ENCODE data around the gene RIMBP3C. TPM values are rescaled to one million over a fixed set of nuclear protein-coding genes. Genes with fewer than 3 reads are reported as not detected.
"Not testable (repeated sequence)": the region's sequence is repeated elsewhere in the genome, so short reads cannot be mapped to it uniquely, and the experiment has no call there.

The RIMBP3C gene
- total and polyA plus RNA-seq, 2 donors (not counting 1 experiment from before 2014, with no cell fraction given), result 0.22 to 0.89 TPM

DNA sequence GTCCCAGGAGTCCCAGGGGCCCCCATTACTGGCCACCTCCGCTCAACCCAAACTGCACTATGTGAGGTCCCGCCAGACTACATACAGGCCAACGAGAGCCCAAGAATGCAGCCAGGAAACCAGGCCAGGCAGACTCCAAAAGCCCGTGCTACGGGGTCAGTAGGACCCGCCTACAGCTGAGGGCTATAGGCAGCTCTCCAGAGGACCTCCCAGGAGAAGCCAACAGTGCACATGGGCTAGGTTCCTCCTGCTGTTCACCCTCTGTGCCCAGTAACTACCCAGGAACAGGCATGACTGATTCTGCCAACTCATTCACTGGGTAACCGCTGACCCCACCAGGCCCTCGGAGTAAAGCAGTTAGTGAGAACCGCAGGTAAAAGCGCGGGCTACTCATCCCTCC is 39.2 kb downstream of the RIMBP3C start:
- CTCF ChIA-PET; H3K9me3 ChIP-seq (ENCODE audit: control extremely low read depth in 1 of 3, control insufficient read depth in 2 of 3, insufficient read depth in 1 of 3, low read length in 2 of 3); H3K9ac ChIP-seq (ENCODE audit: low read length); intact Hi-C loops (cut with micrococcal nuclease); H3K4me1 ChIP-seq (ENCODE audit: control insufficient read depth in 2 of 2, insufficient read depth in 2 of 2, low read length in 2 of 2); H3K79me2 ChIP-seq (ENCODE audit: control insufficient read depth, insufficient read depth, low read length); H3K27me3 ChIP-seq (replicated peaks in 1 of 4; ENCODE audit: control extremely low read depth in 1 of 4, control insufficient read depth in 3 of 4, insufficient read depth in 4 of 4, low read length in 3 of 4); H2AFZ ChIP-seq (ENCODE audit: insufficient read depth, low read depth, low read length, poor library complexity, severe bottlenecking); H3K4me3 ChIP-seq (ENCODE audit: control extremely low read depth in 1 of 5, extremely low read depth in 1 of 5, insufficient read depth in 1 of 5, low read depth in 2 of 5, low read length in 4 of 5); H3K4me1 Mint-ChIP-seq; H3K36me3 ChIP-seq (replicated peaks in 1 of 2; ENCODE audit: control extremely low read depth in 1 of 2, control insufficient read depth in 1 of 2, extremely low read depth in 1 of 2, insufficient read depth in 2 of 2, low read length in 1 of 2); H3K4me3 Mint-ChIP-seq; H3K27me3 Mint-ChIP-seq; H3K27ac ChIP-seq (ENCODE audit: low read length in 2 of 2); DNase-seq; POLR2A ChIA-PET; H4K20me1 ChIP-seq (ENCODE audit: control insufficient read depth, insufficient read depth, low read length, poor library complexity, severe bottlenecking); H3K27ac Mint-ChIP-seq; ATAC-seq (ENCODE audit: low read depth); H3K9me3 Mint-ChIP-seq (ENCODE audit: insufficient read depth); H3K4me2 ChIP-seq (replicated peaks; ENCODE audit: low read depth, low read length, poor library complexity, severe bottlenecking): not testable (repeated sequence)
- WGBS (ENCODE audit: insufficient coverage), result no CpG with 5 or more reads among the region's 11 CpGs

DNA sequence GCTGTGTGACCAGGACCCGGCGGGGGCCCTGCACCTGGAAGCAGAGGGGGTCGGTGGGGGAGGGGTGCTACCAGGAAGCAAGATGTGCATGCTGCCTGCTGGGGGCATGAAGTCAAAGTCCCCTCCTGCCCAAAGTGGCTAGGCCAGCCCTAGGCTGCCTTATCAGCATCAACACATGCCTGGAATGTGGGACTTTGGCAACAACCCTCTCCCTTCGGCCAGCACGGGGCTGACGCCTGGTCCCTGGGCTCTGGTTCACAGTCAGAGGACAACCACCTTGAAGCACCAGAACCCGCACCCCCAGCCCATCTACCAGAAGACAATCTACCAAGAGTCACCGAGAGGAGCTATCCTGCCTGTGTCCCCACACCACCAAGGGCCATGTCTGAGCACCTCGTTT is 40.9 kb downstream of the RIMBP3C start:
- H3K36me3 ChIP-seq (replicated peaks in 1 of 2; ENCODE audit: control extremely low read depth in 1 of 2, control insufficient read depth in 1 of 2, extremely low read depth in 1 of 2, insufficient read depth in 2 of 2, low read length in 1 of 2); H3K27ac Mint-ChIP-seq; ATAC-seq (ENCODE audit: low read depth); H3K79me2 ChIP-seq (ENCODE audit: control insufficient read depth, insufficient read depth, low read length); H3K4me3 ChIP-seq (ENCODE audit: control extremely low read depth in 1 of 5, extremely low read depth in 1 of 5, insufficient read depth in 1 of 5, low read depth in 2 of 5, low read length in 4 of 5); H3K27me3 Mint-ChIP-seq; POLR2A ChIA-PET; H4K20me1 ChIP-seq (ENCODE audit: control insufficient read depth, insufficient read depth, low read length, poor library complexity, severe bottlenecking); H3K4me3 Mint-ChIP-seq; H3K9ac ChIP-seq (ENCODE audit: low read length); intact Hi-C loops (cut with micrococcal nuclease); CTCF ChIA-PET; H3K27ac ChIP-seq (ENCODE audit: low read length in 2 of 2); H2AFZ ChIP-seq (ENCODE audit: insufficient read depth, low read depth, low read length, poor library complexity, severe bottlenecking); H3K4me1 Mint-ChIP-seq; H3K9me3 ChIP-seq (ENCODE audit: control extremely low read depth in 1 of 3, control insufficient read depth in 2 of 3, insufficient read depth in 1 of 3, low read length in 2 of 3); H3K27me3 ChIP-seq (replicated peaks in 1 of 4; ENCODE audit: control extremely low read depth in 1 of 4, control insufficient read depth in 3 of 4, insufficient read depth in 4 of 4, low read length in 3 of 4); H3K9me3 Mint-ChIP-seq (ENCODE audit: insufficient read depth); H3K4me2 ChIP-seq (replicated peaks; ENCODE audit: low read depth, low read length, poor library complexity, severe bottlenecking); H3K4me1 ChIP-seq (ENCODE audit: control insufficient read depth in 2 of 2, insufficient read depth in 2 of 2, low read length in 2 of 2); DNase-seq: not testable (repeated sequence)
- WGBS (ENCODE audit: insufficient coverage), result no CpG with 5 or more reads among the region's 9 CpGs

DNA sequence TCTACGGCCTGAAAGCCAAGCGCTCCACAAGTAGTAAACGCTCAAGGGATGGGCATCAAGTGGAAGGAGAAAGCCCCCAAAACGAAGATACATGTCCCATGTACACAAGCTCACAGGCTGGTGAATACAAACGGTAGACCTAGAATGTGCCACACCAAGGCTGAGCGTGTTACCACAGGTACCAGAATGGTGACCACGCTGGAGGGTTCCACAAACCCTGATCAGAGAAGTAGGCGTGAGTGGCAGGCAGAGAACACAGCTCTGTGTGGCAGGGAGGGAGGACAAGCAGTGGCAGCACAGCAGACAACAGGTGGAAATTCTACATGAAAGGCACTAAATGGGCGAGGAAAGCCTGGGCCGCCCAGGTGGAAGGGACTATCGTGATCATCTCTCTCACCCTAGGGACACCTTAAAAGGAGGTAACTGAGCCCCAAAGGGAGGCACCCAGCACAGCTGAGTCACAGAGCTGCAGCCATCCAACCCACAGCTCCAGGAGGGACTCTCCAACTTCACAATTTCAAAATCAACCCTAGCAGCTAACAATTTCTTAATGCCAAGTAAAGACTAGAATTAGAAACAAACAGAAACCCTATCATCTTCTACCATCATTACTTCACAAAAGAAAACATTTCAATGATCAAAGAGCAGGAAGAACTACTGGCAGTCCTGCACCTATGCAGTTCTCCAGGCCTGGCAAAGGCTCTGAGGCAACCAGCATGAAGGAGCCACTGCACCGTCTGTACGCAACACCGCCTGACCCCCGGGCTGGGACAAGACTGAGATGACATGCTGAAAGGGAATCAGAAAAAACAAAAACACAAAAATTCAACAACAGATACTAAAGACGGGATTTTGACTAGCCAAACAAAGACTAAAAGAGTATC is 51.4 kb downstream of the RIMBP3C start:
- H4K20me1 ChIP-seq (ENCODE audit: control insufficient read depth, insufficient read depth, low read length, poor library complexity, severe bottlenecking); H3K4me2 ChIP-seq (replicated peaks; ENCODE audit: low read depth, low read length, poor library complexity, severe bottlenecking); H3K27me3 ChIP-seq (replicated peaks in 1 of 4; ENCODE audit: control extremely low read depth in 1 of 4, control insufficient read depth in 3 of 4, insufficient read depth in 4 of 4, low read length in 3 of 4); H3K27ac ChIP-seq (ENCODE audit: low read length in 2 of 2); H3K9me3 ChIP-seq (ENCODE audit: control extremely low read depth in 1 of 3, control insufficient read depth in 2 of 3, insufficient read depth in 1 of 3, low read length in 2 of 3); H3K9ac ChIP-seq (ENCODE audit: low read length); H2AFZ ChIP-seq (ENCODE audit: insufficient read depth, low read depth, low read length, poor library complexity, severe bottlenecking); DNase-seq; H3K79me2 ChIP-seq (ENCODE audit: control insufficient read depth, insufficient read depth, low read length); H3K27me3 Mint-ChIP-seq; CTCF ChIA-PET; ATAC-seq (ENCODE audit: low read depth); POLR2A ChIA-PET; H3K4me3 ChIP-seq (ENCODE audit: control extremely low read depth in 1 of 5, extremely low read depth in 1 of 5, insufficient read depth in 1 of 5, low read depth in 2 of 5, low read length in 4 of 5); H3K4me3 Mint-ChIP-seq; H3K4me1 Mint-ChIP-seq; H3K27ac Mint-ChIP-seq; H3K4me1 ChIP-seq (ENCODE audit: control insufficient read depth in 2 of 2, insufficient read depth in 2 of 2, low read length in 2 of 2); intact Hi-C loops (cut with micrococcal nuclease); H3K36me3 ChIP-seq (replicated peaks in 1 of 2; ENCODE audit: control extremely low read depth in 1 of 2, control insufficient read depth in 1 of 2, extremely low read depth in 1 of 2, insufficient read depth in 2 of 2, low read length in 1 of 2); H3K9me3 Mint-ChIP-seq (ENCODE audit: insufficient read depth): not testable (repeated sequence)
- WGBS (ENCODE audit: insufficient coverage), result no CpG with 5 or more reads among the region's 16 CpGs

DNA sequence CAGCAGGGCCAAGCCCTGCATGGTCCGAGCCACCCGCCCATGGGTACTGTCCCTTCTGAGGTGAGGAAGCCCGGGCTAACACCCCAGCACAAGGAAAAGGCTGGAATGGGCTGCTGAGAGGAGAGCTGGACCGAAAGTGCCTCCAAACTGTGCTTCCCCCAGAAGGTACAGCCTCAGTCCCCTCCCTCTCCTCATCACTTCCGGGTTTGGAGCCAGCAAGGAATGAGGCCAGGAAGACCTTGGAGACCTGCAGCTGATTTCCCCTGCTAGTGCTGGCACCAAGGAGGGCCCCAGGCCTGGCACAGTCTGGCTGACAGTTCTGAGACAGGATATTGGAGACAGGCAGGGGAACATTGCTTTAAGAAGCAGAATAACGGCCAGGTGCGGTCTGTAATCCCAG is 52.8 kb downstream of the RIMBP3C start:
- no CpG with 5 or more reads among the region's 7 CpGs for WGBS (ENCODE audit: insufficient coverage)
- ATAC-seq (ENCODE audit: low read depth); H3K27ac Mint-ChIP-seq; H3K9me3 Mint-ChIP-seq (ENCODE audit: insufficient read depth); H3K4me3 ChIP-seq (ENCODE audit: control extremely low read depth in 1 of 5, extremely low read depth in 1 of 5, insufficient read depth in 1 of 5, low read depth in 2 of 5, low read length in 4 of 5); H2AFZ ChIP-seq (ENCODE audit: insufficient read depth, low read depth, low read length, poor library complexity, severe bottlenecking); H3K4me1 ChIP-seq (ENCODE audit: control insufficient read depth in 2 of 2, insufficient read depth in 2 of 2, low read length in 2 of 2); H3K36me3 ChIP-seq (replicated peaks in 1 of 2; ENCODE audit: control extremely low read depth in 1 of 2, control insufficient read depth in 1 of 2, extremely low read depth in 1 of 2, insufficient read depth in 2 of 2, low read length in 1 of 2); H3K9me3 ChIP-seq (ENCODE audit: control extremely low read depth in 1 of 3, control insufficient read depth in 2 of 3, insufficient read depth in 1 of 3, low read length in 2 of 3); DNase-seq; H4K20me1 ChIP-seq (ENCODE audit: control insufficient read depth, insufficient read depth, low read length, poor library complexity, severe bottlenecking); H3K9ac ChIP-seq (ENCODE audit: low read length); H3K79me2 ChIP-seq (ENCODE audit: control insufficient read depth, insufficient read depth, low read length); CTCF ChIA-PET; intact Hi-C loops (cut with micrococcal nuclease); H3K27ac ChIP-seq (ENCODE audit: low read length in 2 of 2); H3K4me3 Mint-ChIP-seq; H3K27me3 ChIP-seq (replicated peaks in 1 of 4; ENCODE audit: control extremely low read depth in 1 of 4, control insufficient read depth in 3 of 4, insufficient read depth in 4 of 4, low read length in 3 of 4); H3K27me3 Mint-ChIP-seq; H3K4me2 ChIP-seq (replicated peaks; ENCODE audit: low read depth, low read length, poor library complexity, severe bottlenecking); POLR2A ChIA-PET; H3K4me1 Mint-ChIP-seq: not testable (repeated sequence)

Measured in B cell (primary cell).